GM19455 (cell line): Measurements from ENCODE around the gene DLEC1.
"Not testable (repeated sequence)": the region's sequence is repeated elsewhere in the genome, so short reads cannot be mapped to it uniquely, and the experiment has no call there.

Source experiments
- ATAC-seq: cut with Tn5 transposase; IDR thresholded peaks from one replicate; pipeline ENCODE4 v1.9.1; 2021; ENCODE audit not compliant: unreplicated experiment

DLEC1 gene

GRCh38 chr3:38036906-38037305 lies 2.1 kb upstream of the DLEC1 start:
- ATAC-seq = no peak

GRCh38 chr3:38038447-38038911 lies 529 bp upstream of the DLEC1 start:
- ATAC-seq = no peak

- peak; percentile 39 for ATAC-seq
Measured at GRCh38 chr3:38039899-38040261, 872 bp downstream of the DLEC1 start.

- ATAC-seq = no peak
Measured at GRCh38 chr3:38040401-38040800, 1.4 kb downstream of the DLEC1 start.

GRCh38 chr3:38043486-38043885 lies 4.5 kb downstream of the DLEC1 start:
- ATAC-seq = no peak

- ATAC-seq = no peak
Measured at GRCh38 chr3:38046027-38046426, 7.0 kb downstream of the DLEC1 start.

- ATAC-seq = no peak
Measured at GRCh38 chr3:38046821-38047220, 7.8 kb downstream of the DLEC1 start.

GRCh38 chr3:38047896-38048295 lies 8.9 kb downstream of the DLEC1 start:
- ATAC-seq = no peak

GRCh38 chr3:38049358-38050126 lies 10.5 kb downstream of the DLEC1 start:
- ATAC-seq = no peak

- no peak for ATAC-seq
Measured at GRCh38 chr3:38051131-38051530, 12.1 kb downstream of the DLEC1 start.

- not testable (repeated sequence) for ATAC-seq
Measured at GRCh38 chr3:38053286-38053685, 14.3 kb downstream of the DLEC1 start.

- ATAC-seq = not testable (repeated sequence)
Measured at GRCh38 chr3:38053813-38054498, 14.9 kb downstream of the DLEC1 start.

GRCh38 chr3:38054499-38055001 lies 15.5 kb downstream of the DLEC1 start:
- no peak for ATAC-seq

GRCh38 chr3:38059148-38059547 lies 20.1 kb downstream of the DLEC1 start:
- ATAC-seq = no peak

- no peak for ATAC-seq
Measured at GRCh38 chr3:38059591-38059990, 20.6 kb downstream of the DLEC1 start.

- ATAC-seq = no peak
Measured at GRCh38 chr3:38062809-38063208, 23.8 kb downstream of the DLEC1 start.

GRCh38 chr3:38064453-38064852 lies 25.4 kb downstream of the DLEC1 start:
- ATAC-seq = not testable (repeated sequence)

GRCh38 chr3:38067508-38068233 lies 28.7 kb downstream of the DLEC1 start:
- ATAC-seq = no peak

- ATAC-seq = no peak
Measured at GRCh38 chr3:38070013-38070412, 31.0 kb downstream of the DLEC1 start.

- not testable (repeated sequence) for ATAC-seq
Measured at GRCh38 chr3:38077073-38077472, 38.1 kb downstream of the DLEC1 start.

GRCh38 chr3:38082296-38082695 lies 43.3 kb downstream of the DLEC1 start:
- not testable (repeated sequence) for ATAC-seq
